ENCODE measurements around the gene CLRN1. TPM values are rescaled to one million over a fixed set of nuclear protein-coding genes. Genes with fewer than 3 reads are reported as not detected.

CLRN1 gene
- total RNA-seq, 1 experiment from 2014 or later, result not detected

DNA sequence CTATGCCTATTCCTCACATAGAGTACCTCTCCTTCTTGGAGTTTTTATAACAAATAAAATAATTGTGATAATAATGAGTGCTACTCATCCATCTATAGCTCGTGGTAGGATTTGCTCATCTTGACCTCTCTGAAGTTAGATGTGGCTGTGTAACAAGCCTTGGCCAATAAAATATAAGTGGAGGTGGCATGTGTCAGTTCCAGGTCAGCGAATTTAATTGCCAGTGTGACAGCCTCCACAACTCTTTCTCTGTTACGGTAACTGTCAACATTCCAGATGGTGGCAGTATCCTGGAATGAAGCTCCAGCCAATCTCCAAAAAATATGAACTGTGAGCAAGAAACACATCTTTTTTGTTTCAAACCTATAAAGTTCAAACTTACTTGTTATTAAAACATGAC is 13.8 kb downstream of the CLRN1 start:
- TF ChIP-seq, protein P1, sequence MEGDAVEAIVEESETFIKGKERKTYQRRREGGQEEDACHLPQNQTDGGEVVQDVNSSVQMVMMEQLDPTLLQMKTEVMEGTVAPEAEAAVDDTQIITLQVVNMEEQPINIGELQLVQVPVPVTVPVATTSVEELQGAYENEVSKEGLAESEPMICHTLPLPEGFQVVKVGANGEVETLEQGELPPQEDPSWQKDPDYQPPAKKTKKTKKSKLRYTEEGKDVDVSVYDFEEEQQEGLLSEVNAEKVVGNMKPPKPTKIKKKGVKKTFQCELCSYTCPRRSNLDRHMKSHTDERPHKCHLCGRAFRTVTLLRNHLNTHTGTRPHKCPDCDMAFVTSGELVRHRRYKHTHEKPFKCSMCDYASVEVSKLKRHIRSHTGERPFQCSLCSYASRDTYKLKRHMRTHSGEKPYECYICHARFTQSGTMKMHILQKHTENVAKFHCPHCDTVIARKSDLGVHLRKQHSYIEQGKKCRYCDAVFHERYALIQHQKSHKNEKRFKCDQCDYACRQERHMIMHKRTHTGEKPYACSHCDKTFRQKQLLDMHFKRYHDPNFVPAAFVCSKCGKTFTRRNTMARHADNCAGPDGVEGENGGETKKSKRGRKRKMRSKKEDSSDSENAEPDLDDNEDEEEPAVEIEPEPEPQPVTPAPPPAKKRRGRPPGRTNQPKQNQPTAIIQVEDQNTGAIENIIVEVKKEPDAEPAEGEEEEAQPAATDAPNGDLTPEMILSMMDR (conservative IDR thresholded peaks at IDR 0.05), result no peak
- no peak for TF ChIP-seq EZH2 (IDR thresholded peaks at IDR 0.05; ENCODE audit: low read depth)
- ChIA-PET CTCF (no interaction called here), POLR2A (ENCODE audit: unreplicated experiment) (no interaction called here)
- Histone ChIP-seq H3K4me3 (no peak overlapping the region), H3K27me3 (ENCODE audit: insufficient read depth, low read depth) (no peaks in the 10 kb centered on the region), H2AFZ (no peak overlapping the region), H3F3A (ENCODE audit: insufficient read depth, low read depth) (no peaks in the 10 kb centered on the region), H3K79me2 (ENCODE audit: low read depth) (no peaks in the 10 kb centered on the region), H3K9me2 (ENCODE audit: insufficient read depth) (no peaks in the 10 kb centered on the region), H3K9me3 (ENCODE audit: insufficient read depth, low read depth) (no peaks in the 10 kb centered on the region), H4K20me1 (ENCODE audit: insufficient read depth) (no peaks in the 10 kb centered on the region), H3K36me3 (ENCODE audit: low read depth) (no peaks in the 10 kb centered on the region), H3K4me1 (replicated peaks; ENCODE audit: insufficient read depth) (no peaks in the 10 kb centered on the region), H3K27ac (no peak overlapping the region), H3K4me2 (no peak overlapping the region)
- no peak for DNase-seq
- intact Hi-C loops (cut with micrococcal nuclease; ENCODE audit: unreplicated experiment), result no loop called here
- no TSS peak for BruUV-seq (replicated peaks)

DNA sequence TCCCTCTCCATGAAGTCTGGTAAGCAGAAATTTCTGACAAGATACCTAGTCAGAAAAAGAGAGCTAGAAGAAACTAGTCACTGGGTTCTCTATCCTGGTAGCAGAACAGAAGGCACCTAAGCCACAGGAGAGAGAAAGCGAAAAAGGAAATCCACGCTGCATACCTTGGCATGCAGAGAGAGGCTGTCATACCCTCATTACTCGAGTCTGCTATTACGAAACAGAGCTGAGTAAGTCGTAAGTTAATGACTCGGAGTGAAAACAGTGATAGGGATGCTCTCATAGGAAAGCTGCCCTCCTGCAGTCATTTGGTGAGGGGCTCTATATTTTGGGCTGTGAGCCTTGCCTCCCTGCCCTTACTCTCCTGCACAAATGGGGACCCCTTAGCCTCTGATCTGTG is 16.2 kb downstream of the CLRN1 start:
- peak overlapping the region; percentile 23; the same call in 1 of the 2 replicates for H3K4me2 ChIP-seq
- ChIA-PET CTCF (no interaction called here), POLR2A (ENCODE audit: unreplicated experiment) (interaction anchor here (0.5 to 0.7 kb wide), 3 partner anchors 47 to 584 kb away, joined by 3 to 7 read pairs (median 6); no protein-coding TSS in a partner anchor)
- no peaks in the 10 kb centered on the region for H3K79me2 ChIP-seq (ENCODE audit: low read depth)
- H3K36me3 ChIP-seq (ENCODE audit: low read depth), result no peaks in the 10 kb centered on the region
- no peaks in the 10 kb centered on the region for H3K9me3 ChIP-seq (ENCODE audit: insufficient read depth, low read depth)
- no peaks in the 10 kb centered on the region for H3K4me1 ChIP-seq (replicated peaks; ENCODE audit: insufficient read depth)
- H3K27me3 ChIP-seq (ENCODE audit: insufficient read depth, low read depth), result no peaks in the 10 kb centered on the region
- H3K27ac ChIP-seq, result no peak overlapping the region
- H3K9me2 ChIP-seq (ENCODE audit: insufficient read depth), result no peaks in the 10 kb centered on the region
- H3K4me3 ChIP-seq, result no peak overlapping the region
- no peaks in the 10 kb centered on the region for H4K20me1 ChIP-seq (ENCODE audit: insufficient read depth)
- peak in 1 of 2 experiments; percentile 59 for DNase-seq
- no TSS peak for BruUV-seq (replicated peaks)
- TF ChIP-seq, protein P1 (conservative IDR thresholded peaks at IDR 0.05), result no peak
- no peak for TF ChIP-seq EZH2 (IDR thresholded peaks at IDR 0.05; ENCODE audit: low read depth)
- intact Hi-C loops (cut with micrococcal nuclease; ENCODE audit: unreplicated experiment), result no loop called here
- no peaks in the 10 kb centered on the region for H3F3A ChIP-seq (ENCODE audit: insufficient read depth, low read depth)
- no peak overlapping the region for H2AFZ ChIP-seq

GRCh38 chr3:150951923-150952322 is 20.6 kb downstream of the CLRN1 start:
- Histone ChIP-seq H3K79me2 (ENCODE audit: low read depth) (no peaks in the 10 kb centered on the region), H3K27me3 (ENCODE audit: insufficient read depth, low read depth) (no peaks in the 10 kb centered on the region), H3K27ac (no peak overlapping the region), H3K4me1 (replicated peaks; ENCODE audit: insufficient read depth) (no peaks in the 10 kb centered on the region), H3K4me3 (no peak overlapping the region), H3K4me2 (no peak overlapping the region), H3K36me3 (ENCODE audit: low read depth) (no peaks in the 10 kb centered on the region), H3K9me2 (ENCODE audit: insufficient read depth) (no peaks in the 10 kb centered on the region), H2AFZ (no peak overlapping the region), H3F3A (ENCODE audit: insufficient read depth, low read depth) (no peaks in the 10 kb centered on the region), H3K9me3 (ENCODE audit: insufficient read depth, low read depth) (no peaks in the 10 kb centered on the region), H4K20me1 (ENCODE audit: insufficient read depth) (no peaks in the 10 kb centered on the region)
- intact Hi-C loops (cut with micrococcal nuclease; ENCODE audit: unreplicated experiment), result no loop called here
- no peak for TF ChIP-seq EZH2 (IDR thresholded peaks at IDR 0.05; ENCODE audit: low read depth)
- TF ChIP-seq, protein P1 (conservative IDR thresholded peaks at IDR 0.05), result no peak
- BruUV-seq (replicated peaks), result no TSS peak
- DNase-seq, result no peak
- ChIA-PET CTCF (no interaction called here), POLR2A (ENCODE audit: unreplicated experiment) (no interaction called here)

Data from PC-9 (cell line).